NT2/D1 (cell line): ENCODE data around the gene MEGF8.

Source experiments
- DNase-seq: peaks from one replicate; pipeline ENCODE4 v3.0.0-alpha.2; 2011; ENCODE audit warnings: low read depth, low spot score
- H3K27me3 ChIP-seq: 2 replicates; pipeline ENCODE4 v1.6.0; 2011; ENCODE audit warnings: mild to moderate bottlenecking; ENCODE audit not compliant: insufficient read length, insufficient read depth
- H3K36me3 ChIP-seq: 2 replicates; pipeline ENCODE4 v1.6.1; 2011; ENCODE audit warnings: mild to moderate bottlenecking, low read length, mixed read lengths; ENCODE audit not compliant: insufficient read depth, insufficient read length
- H3K4me1 ChIP-seq: 2 replicates; pipeline ENCODE4 v1.5.1; 2011; ENCODE audit not compliant: insufficient read depth, insufficient read length
- H3K4me3 ChIP-seq: 2 replicates; pipeline ENCODE4 v1.5.1; 2011; ENCODE audit warnings: low read depth; ENCODE audit not compliant: insufficient read length
- H3K9ac ChIP-seq: 2 replicates; pipeline ENCODE4 v1.6.0; 2011; ENCODE audit warnings: low read depth; ENCODE audit not compliant: insufficient read length
- H3K9me3 ChIP-seq: 2 replicates; pipeline ENCODE4 v1.5.1; 2011; ENCODE audit warnings: mild to moderate bottlenecking, low read length; ENCODE audit not compliant: insufficient read depth
- SUZ12 ChIP-seq: IDR thresholded peaks from 2 replicates; pipeline ENCODE4 v1.6.1; 2011; ENCODE audit not compliant: insufficient read length, insufficient read depth; ENCODE audit errors: extremely low read depth
- YY1 ChIP-seq: IDR thresholded peaks from 2 replicates; pipeline ENCODE4 v1.6.1; 2011; ENCODE audit not compliant: insufficient read length, insufficient read depth
- ZNF274 ChIP-seq: IDR thresholded peaks from 2 replicates; pipeline ENCODE4 v1.6.1; 2011; ENCODE audit warnings: mild to moderate bottlenecking, low read depth, low read length

The MEGF8 gene

GRCh38 chr19:42368765-42369164 is 43.3 kb downstream of the MEGF8 start:
- H3K9ac ChIP-seq = no peak overlapping the region

GRCh38 chr19:42369433-42370067 is 44.1 kb downstream of the MEGF8 start:
- Histone ChIP-seq H3K4me3 (no peak overlapping the region), H3K9ac (no peak overlapping the region)
- TF ChIP-seq SUZ12 = no peak
- no peak for TF ChIP-seq ZNF274
- TF ChIP-seq YY1 = no peak

More at GRCh38 chr19:42368765-42369164, 43.3 kb downstream of the MEGF8 start:
- no peak overlapping the region for H3K4me3 ChIP-seq
- no peak for DNase-seq
- H3K36me3 ChIP-seq = peaks cover 20% of the 10 kb centered on the region
- H3K4me1 ChIP-seq = peaks cover 18% of the 10 kb centered on the region
- TF ChIP-seq SUZ12 (no peak), ZNF274 (no peak), YY1 (no peak)
- H3K27me3 ChIP-seq = no peaks in the 10 kb centered on the region
- H3K9me3 ChIP-seq = peaks cover 8% of the 10 kb centered on the region; the same call in 1 of the 2 replicates

DNA sequence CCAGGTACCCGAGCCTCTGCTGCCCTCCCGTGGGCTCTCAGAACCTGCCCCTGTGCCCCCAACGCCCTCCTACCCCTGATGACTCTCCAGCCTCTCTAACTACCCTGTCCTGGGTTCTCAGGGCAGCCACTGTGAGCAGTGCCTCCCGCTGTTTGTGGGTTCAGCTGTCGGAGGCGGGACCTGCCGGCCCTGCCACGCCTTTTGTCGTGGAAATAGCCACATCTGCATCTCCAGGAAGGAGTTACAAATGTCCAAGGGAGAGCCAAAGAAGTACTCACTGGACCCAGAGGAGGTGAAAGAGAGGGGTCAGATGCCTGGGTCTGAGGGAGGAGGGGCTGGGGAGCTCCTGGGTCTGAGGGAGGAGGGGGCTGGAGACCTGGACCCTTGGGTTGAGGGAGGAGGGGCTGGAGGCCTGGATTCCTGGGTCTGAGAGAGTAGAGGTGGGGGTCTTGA is 44.7 kb downstream of the MEGF8 start:
- peaks cover 18% of the 10 kb centered on the region for H3K4me1 ChIP-seq
- peak; percentile 65 for DNase-seq
- no peak for TF ChIP-seq SUZ12
- no peak for TF ChIP-seq YY1
- TF ChIP-seq ZNF274 = no peak

More at GRCh38 chr19:42369433-42370067, 44.1 kb downstream of the MEGF8 start:
- Histone ChIP-seq H3K9me3 (no peaks in the 10 kb centered on the region), H3K27me3 (no peaks in the 10 kb centered on the region), H3K36me3 (peaks cover 13% of the 10 kb centered on the region), H3K4me1 (peaks cover 18% of the 10 kb centered on the region)
- no peak for DNase-seq

GRCh38 chr19:42370626-42371175 is 45.3 kb downstream of the MEGF8 start:
- Histone ChIP-seq H3K27me3 (no peaks in the 10 kb centered on the region), H3K4me1 (peaks cover 18% of the 10 kb centered on the region), H3K9me3 (no peaks in the 10 kb centered on the region), H3K36me3 (peaks cover 23% of the 10 kb centered on the region), H3K4me3 (no peak overlapping the region), H3K9ac (peak overlapping the region; percentile 50)
- no peak for DNase-seq
- TF ChIP-seq YY1 = no peak
- TF ChIP-seq ZNF274 = no peak
- no peak for TF ChIP-seq SUZ12

More for the DNA sequence above, 44.7 kb downstream of the MEGF8 start:
- H3K36me3 ChIP-seq = peaks cover 18% of the 10 kb centered on the region
- no peaks in the 10 kb centered on the region for H3K27me3 ChIP-seq
- H3K9ac ChIP-seq = peak overlapping the region; percentile 50
- no peaks in the 10 kb centered on the region for H3K9me3 ChIP-seq
- H3K4me3 ChIP-seq = no peak overlapping the region

- DNase-seq = no peak
- H3K9ac ChIP-seq = no peak overlapping the region
- H3K27me3 ChIP-seq = no peaks in the 10 kb centered on the region
- H3K4me3 ChIP-seq = no peak overlapping the region
- peaks cover 28% of the 10 kb centered on the region for H3K36me3 ChIP-seq
- TF ChIP-seq SUZ12 = no peak
- no peak for TF ChIP-seq YY1
- no peak for TF ChIP-seq ZNF274
- peaks cover 6% of the 10 kb centered on the region for H3K4me1 ChIP-seq
- H3K9me3 ChIP-seq = no peaks in the 10 kb centered on the region
Observed at GRCh38 chr19:42374826-42375376, 49.5 kb downstream of the MEGF8 start.

GRCh38 chr19:42375415-42376176 is 50.2 kb downstream of the MEGF8 start:
- H3K9me3 ChIP-seq = no peaks in the 10 kb centered on the region

GRCh38 chr19:42376177-42376555 is 50.7 kb downstream of the MEGF8 start:
- no peak for DNase-seq
- peaks cover 25% of the 10 kb centered on the region for H3K36me3 ChIP-seq
- no peak overlapping the region for H3K9ac ChIP-seq
- no peak overlapping the region for H3K4me3 ChIP-seq
- no peaks in the 10 kb centered on the region for H3K27me3 ChIP-seq
- H3K9me3 ChIP-seq = no peaks in the 10 kb centered on the region
- TF ChIP-seq YY1 = no peak
- TF ChIP-seq SUZ12 = no peak
- no peak for TF ChIP-seq ZNF274
- peaks cover 2% of the 10 kb centered on the region for H3K4me1 ChIP-seq

More at GRCh38 chr19:42375415-42376176, 50.2 kb downstream of the MEGF8 start:
- peaks cover 6% of the 10 kb centered on the region for H3K4me1 ChIP-seq
- no peak for DNase-seq
- H3K36me3 ChIP-seq = peaks cover 28% of the 10 kb centered on the region
- TF ChIP-seq YY1 (no peak), ZNF274 (no peak), SUZ12 (no peak)
- no peaks in the 10 kb centered on the region for H3K27me3 ChIP-seq
- no peak overlapping the region for H3K4me3 ChIP-seq
- H3K9ac ChIP-seq = no peak overlapping the region
